H9 (cell line): ENCODE data around the gene CWC22. TPM values are rescaled to one million over a fixed set of nuclear protein-coding genes. Genes with fewer than 3 reads are reported as not detected.

Experiments
- DNase-seq: peaks from one replicate; pipeline ENCODE4 v3.0.0-alpha.2; 2017
- H2AFZ ChIP-seq: one replicate; pipeline ENCODE4 v1.6.1; 2013; ENCODE audit warnings: mild to moderate bottlenecking, low read length, control low read depth, moderate library complexity
- H2AK5ac ChIP-seq: 2 replicates; pipeline ENCODE4 v1.6.1; 2013; ENCODE audit warnings: low read length, control low read depth, mixed read lengths; ENCODE audit not compliant: insufficient read length
- H2BK120ac ChIP-seq: one replicate; pipeline ENCODE4 v1.6.1; 2013; ENCODE audit warnings: low read depth, mild to moderate bottlenecking, low read length, control low read depth, inconsistent platforms; ENCODE audit not compliant: poor library complexity, severe bottlenecking
- H2BK12ac ChIP-seq: 2 replicates; pipeline ENCODE4 v1.6.1; 2013; ENCODE audit warnings: low read length, control low read depth, mixed read lengths, low read depth; ENCODE audit not compliant: insufficient read length
- H2BK15ac ChIP-seq: 2 replicates; pipeline ENCODE4 v1.6.1; 2013; ENCODE audit warnings: low read depth, low read length, control low read depth
- H2BK20ac ChIP-seq: one replicate; pipeline ENCODE4 v1.6.1; 2013; ENCODE audit warnings: low read depth, mild to moderate bottlenecking, low read length, control low read depth, inconsistent platforms; ENCODE audit not compliant: poor library complexity, severe bottlenecking
- H2BK5ac ChIP-seq: 2 replicates; pipeline ENCODE4 v1.6.1; 2013; ENCODE audit warnings: low read length, control low read depth, mixed read lengths; ENCODE audit not compliant: insufficient read length
- H3K14ac ChIP-seq: 2 replicates; pipeline ENCODE4 v1.6.1; 2013; ENCODE audit warnings: low read length, control low read depth; ENCODE audit not compliant: insufficient read depth
- H3K18ac ChIP-seq: 2 replicates; pipeline ENCODE4 v1.6.1; 2013; ENCODE audit warnings: low read depth, mild to moderate bottlenecking, mixed read lengths, low read length, control low read depth; ENCODE audit not compliant: insufficient read length
- H3K23ac ChIP-seq: 2 replicates; pipeline ENCODE4 v1.6.1; 2013; ENCODE audit warnings: low read length, control low read depth, mixed read lengths, low read depth; ENCODE audit not compliant: insufficient read length
- H3K23me2 ChIP-seq: 2 replicates; pipeline ENCODE4 v1.6.1; 2013; ENCODE audit warnings: low read depth, mild to moderate bottlenecking, mixed read lengths, low read length, control low read depth; ENCODE audit not compliant: insufficient read length, poor library complexity, severe bottlenecking
- H3K27ac ChIP-seq: 2 replicates; pipeline ENCODE4 v1.5.1; 2013; ENCODE audit warnings: low read length, control low read depth, mixed read lengths, low read depth; ENCODE audit not compliant: insufficient read length
- H3K27me3 ChIP-seq: 2 replicates; pipeline ENCODE4 v1.6.1; 2013; ENCODE audit warnings: low read length, control low read depth, inconsistent platforms; ENCODE audit not compliant: insufficient read depth
- H3K4ac ChIP-seq: 2 replicates; pipeline ENCODE4 v1.6.1; 2013; ENCODE audit warnings: low read depth, mild to moderate bottlenecking, control low read depth, inconsistent platforms, low read length, moderate library complexity
- H3K4me1 ChIP-seq: 2 replicates; pipeline ENCODE4 v1.6.1; 2013; ENCODE audit warnings: low read length, control low read depth, inconsistent platforms; ENCODE audit not compliant: insufficient read depth
- H3K4me2 ChIP-seq: 2 replicates; pipeline ENCODE4 v1.6.1; 2013; ENCODE audit warnings: low read length, control low read depth, mixed read lengths; ENCODE audit not compliant: insufficient read length, insufficient read depth
- H3K56ac ChIP-seq: 2 replicates; pipeline ENCODE4 v1.6.1; 2013; ENCODE audit warnings: low read depth, mild to moderate bottlenecking, mixed read lengths, low read length, control low read depth; ENCODE audit not compliant: insufficient read length
- H3K79me1 ChIP-seq: 2 replicates; pipeline ENCODE4 v1.6.1; 2013; ENCODE audit warnings: low read depth, mild to moderate bottlenecking, moderate library complexity, low read length, control low read depth, inconsistent platforms; ENCODE audit not compliant: insufficient read depth, poor library complexity, severe bottlenecking
- H3K79me2 ChIP-seq: 2 replicates; pipeline ENCODE4 v1.6.1; 2013; ENCODE audit warnings: low read length, control low read depth, inconsistent platforms; ENCODE audit not compliant: insufficient read depth
- H3K9ac ChIP-seq: 2 replicates; pipeline ENCODE4 v1.6.1; 2013; ENCODE audit warnings: low read length, control low read depth, mixed read lengths; ENCODE audit not compliant: insufficient read length; ENCODE audit errors: extremely low read depth
- H3K9me3 ChIP-seq: one replicate; pipeline ENCODE4 v1.6.1; 2013; ENCODE audit warnings: low read depth, low read length, inconsistent platforms; ENCODE audit not compliant: control insufficient read depth
- H3T11ph ChIP-seq: one replicate; pipeline ENCODE4 v1.6.1; 2013; ENCODE audit warnings: mild to moderate bottlenecking, low read length, control low read depth, inconsistent platforms
- H4K20me1 ChIP-seq: one replicate; pipeline ENCODE4 v1.6.1; 2013; ENCODE audit not compliant: control insufficient read depth, insufficient read length, insufficient read depth
- H4K5ac ChIP-seq: 2 replicates; pipeline ENCODE4 v1.6.1; 2013; ENCODE audit warnings: low read depth, mild to moderate bottlenecking, mixed read lengths, low read length, control low read depth; ENCODE audit not compliant: insufficient read length
- H4K8ac ChIP-seq: replicated peaks from 2 replicates; pipeline ENCODE4 v1.6.1; 2013; ENCODE audit warnings: low read length, control low read depth, mixed read lengths, low read depth; ENCODE audit not compliant: insufficient read length
- H4K91ac ChIP-seq: 2 replicates; pipeline ENCODE4 v1.6.1; 2013; ENCODE audit warnings: low read depth, mild to moderate bottlenecking, moderate library complexity, mixed read lengths, low read length, control low read depth; ENCODE audit not compliant: insufficient read length
- H3K27ac Mint-ChIP-seq, 3 experiments: 2 replicates in 2 of 3; 3 replicates in 1 of 3; pipeline ENCODE4 v1.8.0; 2020 to 2021; ENCODE audit warnings: mixed read lengths in 3 of 3, mild to moderate bottlenecking in 1 of 3, moderate library complexity in 1 of 3
- H3K27me3 Mint-ChIP-seq: 2 replicates; pipeline ENCODE4 v1.8.0; 2021; ENCODE audit warnings: low read depth, mild to moderate bottlenecking, moderate library complexity, mixed read lengths
- H3K36me3 Mint-ChIP-seq, 3 experiments: 2 replicates in 2 of 3; 3 replicates in 1 of 3; pipeline ENCODE4 v1.8.0; 2020 to 2021; ENCODE audit warnings: low read depth in 3 of 3, mixed read lengths in 3 of 3; ENCODE audit not compliant: insufficient read depth in 1 of 3
- H3K4me1 Mint-ChIP-seq, 2 experiments: 2 replicates each; pipeline ENCODE4 v1.8.0; 2020; ENCODE audit warnings: mixed read lengths in 2 of 2
- H3K4me3 Mint-ChIP-seq, 2 experiments: 2 replicates in 1 of 2; 3 replicates in 1 of 2; pipeline ENCODE4 v1.8.0; 2020 to 2021; ENCODE audit warnings: mild to moderate bottlenecking in 2 of 2, mixed read lengths in 2 of 2, moderate library complexity in 1 of 2
- H3K9me3 Mint-ChIP-seq, 2 experiments: 2 replicates in 1 of 2; 3 replicates in 1 of 2; pipeline ENCODE4 v1.8.0; 2020; ENCODE audit warnings: mild to moderate bottlenecking in 2 of 2, mixed read lengths in 2 of 2, moderate library complexity in 1 of 2
- WGBS: extraction: QIAGEN DNeasy Blood & Tissue Kit; methylation state at CpG from one replicate; pipeline ENCODE4 v1.1.7; 2013; ENCODE audit warnings: missing lambda C conversion rate, low lambda C conversion rate, mixed read lengths; ENCODE audit not compliant: insufficient read length; ENCODE audit errors: extremely low coverage; 5-methylcytosine and 5-hydroxymethylcytosine counted together
- total RNA-seq: library from RNA; stranded (reverse); gene quantifications from 2 replicates; pipeline ENCODE4 v1.2.1, GENCODE V29; 2021
- TF ChIP-seq, protein P1 (sequence below): fragments of 200-600 bp; sonication (generic); conservative IDR thresholded peaks from 3 replicates; pipeline ENCODE4 v1.8.0; 2021; ENCODE audit warnings: antibody characterized with exemption, mild to moderate bottlenecking

CWC22 gene
- total RNA-seq, 1 experiment from 2014 or later: 43.4 TPM

DNA sequence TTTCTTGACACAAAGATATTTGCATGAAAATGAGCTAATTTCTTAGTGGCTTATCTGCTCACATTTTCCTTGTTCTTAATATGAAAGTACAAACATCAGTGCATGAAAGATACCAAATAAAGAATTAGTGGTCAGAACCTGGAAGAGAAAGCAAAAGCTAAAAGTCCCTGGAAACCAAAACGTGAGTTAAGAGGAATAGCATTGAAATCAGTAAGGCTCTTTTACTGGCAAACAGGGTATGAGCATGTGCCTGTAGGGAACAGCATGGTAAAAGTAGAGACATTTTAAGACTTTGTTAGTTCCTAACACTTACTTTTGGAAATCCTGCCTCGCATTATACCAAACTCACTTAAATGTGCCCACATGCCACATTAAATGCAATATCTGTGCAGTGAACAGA is 31.9 kb upstream of the CWC22 start:
- no peaks in the 10 kb centered on the region for H3K9me3 ChIP-seq
- H3K56ac ChIP-seq: no peak overlapping the region
- H3K14ac ChIP-seq: no peak overlapping the region
- Mint-ChIP-seq H3K27ac (no peak overlapping the region), H3K4me1 (peaks cover 15 to 17% of the 10 kb centered on the region in 2 experiments), H3K9me3 (no peaks in the 10 kb centered on the region), H3K27me3 (no peaks in the 10 kb centered on the region), H3K4me3 (no peak overlapping the region), H3K36me3 (0 out of 7 replicates have a peak, but pooled peaks cover 0 to 4% (median 0%) of the 10 kb centered on the region in 3 experiments)
- no peaks in the 10 kb centered on the region for H3K27me3 ChIP-seq
- H4K20me1 ChIP-seq: no peaks in the 10 kb centered on the region
- no CpG with 5 or more reads among the region's 2 CpGs for WGBS
- H2BK5ac ChIP-seq: no peak overlapping the region
- H3K9ac ChIP-seq: no peak overlapping the region
- H3K4me1 ChIP-seq: peaks cover 5% of the 10 kb centered on the region; the same call in 1 of the 2 replicates
- H3K4me2 ChIP-seq: no peak overlapping the region
- H3K79me2 ChIP-seq: no peaks in the 10 kb centered on the region
- H2AK5ac ChIP-seq: no peak overlapping the region
- no peak overlapping the region for H2BK12ac ChIP-seq
- no peak overlapping the region for H2BK20ac ChIP-seq
- H2BK15ac ChIP-seq: no peak overlapping the region
- H2AFZ ChIP-seq: no peak overlapping the region
- H3K23ac ChIP-seq: no peak overlapping the region
- DNase-seq: no peak
- no peak overlapping the region for H3K27ac ChIP-seq
- no peak overlapping the region for H3T11ph ChIP-seq
- TF ChIP-seq, protein P1, sequence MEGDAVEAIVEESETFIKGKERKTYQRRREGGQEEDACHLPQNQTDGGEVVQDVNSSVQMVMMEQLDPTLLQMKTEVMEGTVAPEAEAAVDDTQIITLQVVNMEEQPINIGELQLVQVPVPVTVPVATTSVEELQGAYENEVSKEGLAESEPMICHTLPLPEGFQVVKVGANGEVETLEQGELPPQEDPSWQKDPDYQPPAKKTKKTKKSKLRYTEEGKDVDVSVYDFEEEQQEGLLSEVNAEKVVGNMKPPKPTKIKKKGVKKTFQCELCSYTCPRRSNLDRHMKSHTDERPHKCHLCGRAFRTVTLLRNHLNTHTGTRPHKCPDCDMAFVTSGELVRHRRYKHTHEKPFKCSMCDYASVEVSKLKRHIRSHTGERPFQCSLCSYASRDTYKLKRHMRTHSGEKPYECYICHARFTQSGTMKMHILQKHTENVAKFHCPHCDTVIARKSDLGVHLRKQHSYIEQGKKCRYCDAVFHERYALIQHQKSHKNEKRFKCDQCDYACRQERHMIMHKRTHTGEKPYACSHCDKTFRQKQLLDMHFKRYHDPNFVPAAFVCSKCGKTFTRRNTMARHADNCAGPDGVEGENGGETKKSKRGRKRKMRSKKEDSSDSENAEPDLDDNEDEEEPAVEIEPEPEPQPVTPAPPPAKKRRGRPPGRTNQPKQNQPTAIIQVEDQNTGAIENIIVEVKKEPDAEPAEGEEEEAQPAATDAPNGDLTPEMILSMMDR: no peak
- no peak overlapping the region for H4K5ac ChIP-seq
- H3K79me1 ChIP-seq: no peaks in the 10 kb centered on the region
- no peak overlapping the region for H3K18ac ChIP-seq
- no peak overlapping the region for H2BK120ac ChIP-seq
- no peak overlapping the region for H4K91ac ChIP-seq
- no peak overlapping the region for H3K4ac ChIP-seq
- no peaks in the 10 kb centered on the region for H3K23me2 ChIP-seq
- H4K8ac ChIP-seq: no peak overlapping the region
